H9 (cell line): ENCODE results near the gene ILK. TPM values are rescaled to one million over a fixed set of nuclear protein-coding genes. Genes with fewer than 3 reads are reported as not detected.

Source experiments
- DNase-seq: peaks from one replicate; pipeline ENCODE4 v3.0.0-alpha.2; 2017
- H2AFZ ChIP-seq: one replicate; pipeline ENCODE4 v1.6.1; 2013; ENCODE audit warnings: mild to moderate bottlenecking, low read length, control low read depth, moderate library complexity
- H2AK5ac ChIP-seq: 2 replicates; pipeline ENCODE4 v1.6.1; 2013; ENCODE audit warnings: low read length, control low read depth, mixed read lengths; ENCODE audit not compliant: insufficient read length
- H2BK120ac ChIP-seq: one replicate; pipeline ENCODE4 v1.6.1; 2013; ENCODE audit warnings: low read depth, mild to moderate bottlenecking, low read length, control low read depth, inconsistent platforms; ENCODE audit not compliant: poor library complexity, severe bottlenecking
- H2BK12ac ChIP-seq: 2 replicates; pipeline ENCODE4 v1.6.1; 2013; ENCODE audit warnings: low read length, control low read depth, mixed read lengths, low read depth; ENCODE audit not compliant: insufficient read length
- H2BK15ac ChIP-seq: 2 replicates; pipeline ENCODE4 v1.6.1; 2013; ENCODE audit warnings: low read depth, low read length, control low read depth
- H2BK20ac ChIP-seq: one replicate; pipeline ENCODE4 v1.6.1; 2013; ENCODE audit warnings: low read depth, mild to moderate bottlenecking, low read length, control low read depth, inconsistent platforms; ENCODE audit not compliant: poor library complexity, severe bottlenecking
- H2BK5ac ChIP-seq: 2 replicates; pipeline ENCODE4 v1.6.1; 2013; ENCODE audit warnings: low read length, control low read depth, mixed read lengths; ENCODE audit not compliant: insufficient read length
- H3K14ac ChIP-seq: 2 replicates; pipeline ENCODE4 v1.6.1; 2013; ENCODE audit warnings: low read length, control low read depth; ENCODE audit not compliant: insufficient read depth
- H3K18ac ChIP-seq: 2 replicates; pipeline ENCODE4 v1.6.1; 2013; ENCODE audit warnings: low read depth, mild to moderate bottlenecking, mixed read lengths, low read length, control low read depth; ENCODE audit not compliant: insufficient read length
- H3K23ac ChIP-seq: 2 replicates; pipeline ENCODE4 v1.6.1; 2013; ENCODE audit warnings: low read length, control low read depth, mixed read lengths, low read depth; ENCODE audit not compliant: insufficient read length
- H3K23me2 ChIP-seq: 2 replicates; pipeline ENCODE4 v1.6.1; 2013; ENCODE audit warnings: low read depth, mild to moderate bottlenecking, mixed read lengths, low read length, control low read depth; ENCODE audit not compliant: insufficient read length, poor library complexity, severe bottlenecking
- H3K27ac ChIP-seq: 2 replicates; pipeline ENCODE4 v1.5.1; 2013; ENCODE audit warnings: low read length, control low read depth, mixed read lengths, low read depth; ENCODE audit not compliant: insufficient read length
- H3K27me3 ChIP-seq: 2 replicates; pipeline ENCODE4 v1.6.1; 2013; ENCODE audit warnings: low read length, control low read depth, inconsistent platforms; ENCODE audit not compliant: insufficient read depth
- H3K4ac ChIP-seq: 2 replicates; pipeline ENCODE4 v1.6.1; 2013; ENCODE audit warnings: low read depth, mild to moderate bottlenecking, control low read depth, inconsistent platforms, low read length, moderate library complexity
- H3K4me1 ChIP-seq: 2 replicates; pipeline ENCODE4 v1.6.1; 2013; ENCODE audit warnings: low read length, control low read depth, inconsistent platforms; ENCODE audit not compliant: insufficient read depth
- H3K4me2 ChIP-seq: 2 replicates; pipeline ENCODE4 v1.6.1; 2013; ENCODE audit warnings: low read length, control low read depth, mixed read lengths; ENCODE audit not compliant: insufficient read length, insufficient read depth
- H3K56ac ChIP-seq: 2 replicates; pipeline ENCODE4 v1.6.1; 2013; ENCODE audit warnings: low read depth, mild to moderate bottlenecking, mixed read lengths, low read length, control low read depth; ENCODE audit not compliant: insufficient read length
- H3K79me1 ChIP-seq: 2 replicates; pipeline ENCODE4 v1.6.1; 2013; ENCODE audit warnings: low read depth, mild to moderate bottlenecking, moderate library complexity, low read length, control low read depth, inconsistent platforms; ENCODE audit not compliant: insufficient read depth, poor library complexity, severe bottlenecking
- H3K79me2 ChIP-seq: 2 replicates; pipeline ENCODE4 v1.6.1; 2013; ENCODE audit warnings: low read length, control low read depth, inconsistent platforms; ENCODE audit not compliant: insufficient read depth
- H3K9ac ChIP-seq: 2 replicates; pipeline ENCODE4 v1.6.1; 2013; ENCODE audit warnings: low read length, control low read depth, mixed read lengths; ENCODE audit not compliant: insufficient read length; ENCODE audit errors: extremely low read depth
- H3K9me3 ChIP-seq: one replicate; pipeline ENCODE4 v1.6.1; 2013; ENCODE audit warnings: low read depth, low read length, inconsistent platforms; ENCODE audit not compliant: control insufficient read depth
- H3T11ph ChIP-seq: one replicate; pipeline ENCODE4 v1.6.1; 2013; ENCODE audit warnings: mild to moderate bottlenecking, low read length, control low read depth, inconsistent platforms
- H4K20me1 ChIP-seq: one replicate; pipeline ENCODE4 v1.6.1; 2013; ENCODE audit not compliant: control insufficient read depth, insufficient read length, insufficient read depth
- H4K5ac ChIP-seq: 2 replicates; pipeline ENCODE4 v1.6.1; 2013; ENCODE audit warnings: low read depth, mild to moderate bottlenecking, mixed read lengths, low read length, control low read depth; ENCODE audit not compliant: insufficient read length
- H4K8ac ChIP-seq: replicated peaks from 2 replicates; pipeline ENCODE4 v1.6.1; 2013; ENCODE audit warnings: low read length, control low read depth, mixed read lengths, low read depth; ENCODE audit not compliant: insufficient read length
- H4K91ac ChIP-seq: 2 replicates; pipeline ENCODE4 v1.6.1; 2013; ENCODE audit warnings: low read depth, mild to moderate bottlenecking, moderate library complexity, mixed read lengths, low read length, control low read depth; ENCODE audit not compliant: insufficient read length
- H3K27ac Mint-ChIP-seq, 3 experiments: 2 replicates in 2 of 3; 3 replicates in 1 of 3; pipeline ENCODE4 v1.8.0; 2020 to 2021; ENCODE audit warnings: mixed read lengths in 3 of 3, mild to moderate bottlenecking in 1 of 3, moderate library complexity in 1 of 3
- H3K27me3 Mint-ChIP-seq: 2 replicates; pipeline ENCODE4 v1.8.0; 2021; ENCODE audit warnings: low read depth, mild to moderate bottlenecking, moderate library complexity, mixed read lengths
- H3K36me3 Mint-ChIP-seq, 3 experiments: 2 replicates in 2 of 3; 3 replicates in 1 of 3; pipeline ENCODE4 v1.8.0; 2020 to 2021; ENCODE audit warnings: low read depth in 3 of 3, mixed read lengths in 3 of 3; ENCODE audit not compliant: insufficient read depth in 1 of 3
- H3K4me1 Mint-ChIP-seq, 2 experiments: 2 replicates each; pipeline ENCODE4 v1.8.0; 2020; ENCODE audit warnings: mixed read lengths in 2 of 2
- H3K4me3 Mint-ChIP-seq, 2 experiments: 2 replicates in 1 of 2; 3 replicates in 1 of 2; pipeline ENCODE4 v1.8.0; 2020 to 2021; ENCODE audit warnings: mild to moderate bottlenecking in 2 of 2, mixed read lengths in 2 of 2, moderate library complexity in 1 of 2
- H3K9me3 Mint-ChIP-seq, 2 experiments: 2 replicates in 1 of 2; 3 replicates in 1 of 2; pipeline ENCODE4 v1.8.0; 2020; ENCODE audit warnings: mild to moderate bottlenecking in 2 of 2, mixed read lengths in 2 of 2, moderate library complexity in 1 of 2
- CTCF ChIP-seq: fragments of 200-600 bp; sonication (generic); conservative IDR thresholded peaks from 3 replicates; pipeline ENCODE4 v1.8.0; 2021; ENCODE audit warnings: antibody characterized with exemption, mild to moderate bottlenecking
- WGBS: extraction: QIAGEN DNeasy Blood & Tissue Kit; methylation state at CpG from one replicate; pipeline ENCODE4 v1.1.7; 2013; ENCODE audit warnings: missing lambda C conversion rate, low lambda C conversion rate, mixed read lengths; ENCODE audit not compliant: insufficient read length; ENCODE audit errors: extremely low coverage; 5-methylcytosine and 5-hydroxymethylcytosine counted together
- total RNA-seq: library from RNA; stranded (reverse); gene quantifications from 2 replicates; pipeline ENCODE4 v1.2.1, GENCODE V29; 2021

The ILK gene
- total RNA-seq, 1 experiment from 2014 or later: 100 TPM

GRCh38 chr11:6617315-6617781, 13.8 kb downstream of the ILK start:
- Histone ChIP-seq H3K4me2 (no peak overlapping the region), H3K9me3 (no peaks in the 10 kb centered on the region)
- WGBS: no CpG with 5 or more reads among the region's 5 CpGs

More at GRCh38 chr11:6617315-6617781, 13.8 kb downstream of the ILK start:
- Mint-ChIP-seq H3K27me3 (no peaks in the 10 kb centered on the region), H3K9me3 (no peaks in the 10 kb centered on the region), H3K4me3 (no peak overlapping the region; a peak in 2 of 5 replicates), H3K36me3 (peaks cover 3 to 20% (median 10%) of the 10 kb centered on the region in 3 experiments; a peak in 6 of 7 replicates), H3K4me1 (no peaks in the 10 kb centered on the region; a peak in 2 of 4 replicates), H3K27ac (no peak overlapping the region)
- no peak overlapping the region for H2BK12ac ChIP-seq
- H4K91ac ChIP-seq: no peak overlapping the region
- H2AK5ac ChIP-seq: no peak overlapping the region
- no peaks in the 10 kb centered on the region for H3K79me2 ChIP-seq
- no peak overlapping the region for H2BK5ac ChIP-seq
- H3K23me2 ChIP-seq: peaks cover 14% of the 10 kb centered on the region
- no peak overlapping the region for H2BK20ac ChIP-seq
- H2BK120ac ChIP-seq: no peak overlapping the region
- H3K14ac ChIP-seq: no peak overlapping the region
- no peak overlapping the region for H3K23ac ChIP-seq
- no peak for TF ChIP-seq CTCF
- no peak for DNase-seq
- no peak overlapping the region for H4K5ac ChIP-seq
- H2BK15ac ChIP-seq: no peak overlapping the region
- H3T11ph ChIP-seq: no peak overlapping the region
- no peak overlapping the region for H3K4ac ChIP-seq
- H2AFZ ChIP-seq: no peak overlapping the region
- no peaks in the 10 kb centered on the region for H4K20me1 ChIP-seq
- no peak overlapping the region for H4K8ac ChIP-seq
- H3K27ac ChIP-seq: no peak overlapping the region
- no peaks in the 10 kb centered on the region for H3K79me1 ChIP-seq
- no peak overlapping the region for H3K56ac ChIP-seq
- no peak overlapping the region for H3K18ac ChIP-seq
- no peaks in the 10 kb centered on the region for H3K4me1 ChIP-seq
- no peaks in the 10 kb centered on the region for H3K27me3 ChIP-seq
- no peak overlapping the region for H3K9ac ChIP-seq
